ENCODE results near the gene SLFN5. TPM values are rescaled to one million over a fixed set of nuclear protein-coding genes. Genes with fewer than 3 reads are reported as not detected.
"Not testable (repeated sequence)": the region's sequence is repeated elsewhere in the genome, so short reads cannot be mapped to it uniquely, and the experiment has no call there.

Gene SLFN5
- 10 to 100 TPM; 23.0 to 26.2 (median 23.7) TPM for total RNA-seq
- 10 to 100 TPM in 1 of 3 donors, 1 to 10 TPM in 2; 1.2 to 12.6 (median 3.6) TPM for polyA plus RNA-seq

DNA sequence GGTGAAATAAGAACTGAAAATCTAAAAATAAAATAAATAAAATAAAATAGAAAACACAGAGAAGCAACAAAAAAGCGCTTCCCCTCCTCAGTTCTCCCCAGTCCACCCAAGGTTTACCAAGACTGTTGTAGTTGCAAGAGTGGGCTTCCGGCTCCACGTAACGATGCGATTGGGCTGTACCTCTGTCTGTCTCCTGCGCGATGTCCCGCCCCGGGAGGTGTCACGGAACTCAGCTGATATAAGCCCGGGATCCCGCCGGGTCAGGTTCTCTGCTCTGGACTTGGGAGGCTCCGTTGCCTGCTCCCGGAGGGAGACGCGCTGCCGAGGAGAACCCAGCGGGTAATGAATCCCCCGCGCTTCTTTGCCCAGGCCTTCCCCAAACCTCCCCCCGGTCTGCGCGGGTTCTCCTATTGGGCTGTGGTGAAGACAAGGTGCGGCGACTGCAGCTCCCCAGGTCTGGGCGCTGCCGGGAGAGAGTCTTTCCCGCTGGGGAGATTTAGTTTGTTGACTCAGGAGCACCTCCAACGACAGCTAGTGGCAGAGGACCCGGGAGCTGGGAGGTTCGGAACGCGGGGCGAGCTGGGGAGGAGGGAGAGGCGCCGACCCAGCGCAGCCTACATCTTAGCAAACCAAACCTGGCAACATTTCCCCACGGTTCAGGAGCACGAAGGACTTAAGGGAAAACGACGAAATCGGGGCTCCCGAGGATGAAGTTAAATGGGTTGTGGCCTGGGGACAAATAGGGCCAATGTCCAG is at the start of gene SLFN5:
TSS of gene SLFN5 (plus strand) at position 268 of the 756 bp plus-strand sequence. CDS start 15,619 bp downstream, outside the sequence.
- WGBS, 2 donors: 0% methylated on average over 44 of the region's 44 CpGs
- Histone ChIP-seq H3K4me1 (peaks cover 0 to 36% (median 32%) of the 10 kb centered on the region in 4 donors), H3K9me3 (no peaks in the 10 kb centered on the region), H3K27ac (peak within 1 kb of the TSS; percentile 94 to 99 (median 96)), H3K36me3 (peaks cover 0 to 5% (median 0%) of the 10 kb centered on the region in 4 donors), H3K27me3 (no peaks in the 10 kb centered on the region), H3K4me3 (peak within 1 kb of the TSS; percentile 66 to 86 (median 72))
- peak; percentile 98 for DNase-seq
- intact Hi-C loops (cut with DNase I): loop anchor here (1.0 to 10.0 kb wide), 6 partner anchors 11 to 1302 kb away; partner anchors contain the start of genes GGNBP2, LIG3, NLE1 and SLFN11
- TF ChIP-seq POLR2A (IDR thresholded peaks at IDR 0.05) (peak; percentile 95 to 96), POLR2AphosphoS5 (IDR thresholded peaks at IDR 0.05) (peak; percentile 98 to 100 (median 99)), EP300 (IDR thresholded peaks at IDR 0.05) (no peak)
- TF ChIP-seq, protein P1, sequence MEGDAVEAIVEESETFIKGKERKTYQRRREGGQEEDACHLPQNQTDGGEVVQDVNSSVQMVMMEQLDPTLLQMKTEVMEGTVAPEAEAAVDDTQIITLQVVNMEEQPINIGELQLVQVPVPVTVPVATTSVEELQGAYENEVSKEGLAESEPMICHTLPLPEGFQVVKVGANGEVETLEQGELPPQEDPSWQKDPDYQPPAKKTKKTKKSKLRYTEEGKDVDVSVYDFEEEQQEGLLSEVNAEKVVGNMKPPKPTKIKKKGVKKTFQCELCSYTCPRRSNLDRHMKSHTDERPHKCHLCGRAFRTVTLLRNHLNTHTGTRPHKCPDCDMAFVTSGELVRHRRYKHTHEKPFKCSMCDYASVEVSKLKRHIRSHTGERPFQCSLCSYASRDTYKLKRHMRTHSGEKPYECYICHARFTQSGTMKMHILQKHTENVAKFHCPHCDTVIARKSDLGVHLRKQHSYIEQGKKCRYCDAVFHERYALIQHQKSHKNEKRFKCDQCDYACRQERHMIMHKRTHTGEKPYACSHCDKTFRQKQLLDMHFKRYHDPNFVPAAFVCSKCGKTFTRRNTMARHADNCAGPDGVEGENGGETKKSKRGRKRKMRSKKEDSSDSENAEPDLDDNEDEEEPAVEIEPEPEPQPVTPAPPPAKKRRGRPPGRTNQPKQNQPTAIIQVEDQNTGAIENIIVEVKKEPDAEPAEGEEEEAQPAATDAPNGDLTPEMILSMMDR (IDR thresholded peaks at IDR 0.05): no peak

DNA sequence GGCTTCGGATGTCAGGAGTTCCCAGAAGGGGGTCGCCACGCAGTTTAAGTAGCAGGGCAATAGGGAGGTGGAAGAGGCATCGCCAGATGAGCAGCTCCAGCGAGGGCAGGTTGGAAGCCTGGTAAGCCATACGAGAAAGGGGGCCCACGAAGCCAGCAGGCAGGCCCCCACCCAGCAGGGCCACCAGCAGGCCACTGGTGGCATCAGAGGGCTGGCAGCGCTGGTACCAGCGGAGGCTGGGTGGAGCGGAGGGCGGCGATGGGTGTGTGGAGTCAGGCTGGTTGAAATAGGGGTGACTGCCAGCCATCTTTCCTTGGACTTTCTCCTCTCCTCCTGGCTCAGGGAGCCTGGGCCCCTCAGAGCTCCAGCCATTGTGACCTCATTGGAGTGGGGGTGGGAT is 48.9 kb upstream of the SLFN5 start, which contains the start of gene SLC35G3:
TSS of gene SLC35G3 (minus strand) at position 393 of the 400 bp plus-strand sequence. CDS start at position 307, 86 bp downstream.
- H3K4me1 ChIP-seq; H3K27me3 ChIP-seq; intact Hi-C loops (cut with DNase I); H3K36me3 ChIP-seq; H3K4me3 ChIP-seq; H3K9me3 ChIP-seq; DNase-seq; H3K27ac ChIP-seq: not testable (repeated sequence)
- WGBS, 2 donors: 93 to 95% methylated on average over 12 of the region's 12 CpGs

GRCh38 chr17:35195062-35195461 is 47.8 kb upstream of the SLFN5 start:
- H3K4me1 ChIP-seq; H3K36me3 ChIP-seq; intact Hi-C loops (cut with DNase I); H3K4me3 ChIP-seq; H3K9me3 ChIP-seq; DNase-seq; H3K27ac ChIP-seq; H3K27me3 ChIP-seq: not testable (repeated sequence)
- 92 to 94% methylated on average over 31 of the region's 31 CpGs for WGBS, 2 donors

GRCh38 chr17:35202582-35202981 is 40.3 kb upstream of the SLFN5 start:
- DNase-seq; H3K36me3 ChIP-seq; H3K27ac ChIP-seq; H3K4me1 ChIP-seq; H3K27me3 ChIP-seq; H3K9me3 ChIP-seq; intact Hi-C loops (cut with DNase I); H3K4me3 ChIP-seq: not testable (repeated sequence)
- WGBS, 2 donors: 61 to 77% methylated on average over 2 of the region's 2 CpGs

GRCh38 chr17:35210741-35211140 is 32.1 kb upstream of the SLFN5 start:
- intact Hi-C loops (cut with DNase I): no loop called here
- no peaks in the 10 kb centered on the region for H3K27me3 ChIP-seq
- H3K9me3 ChIP-seq: no peaks in the 10 kb centered on the region
- TF ChIP-seq POLR2A (IDR thresholded peaks at IDR 0.05) (no peak), EP300 (IDR thresholded peaks at IDR 0.05) (no peak), POLR2AphosphoS5 (IDR thresholded peaks at IDR 0.05) (no peak)
- TF ChIP-seq, protein P1 (IDR thresholded peaks at IDR 0.05): no peak
- no peak overlapping the region for H3K4me3 ChIP-seq
- no peaks in the 10 kb centered on the region for H3K4me1 ChIP-seq
- H3K36me3 ChIP-seq: no peaks in the 10 kb centered on the region
- WGBS, 2 donors: 82 to 90% methylated on average over 7 of the region's 7 CpGs
- no peak for DNase-seq
- no peak overlapping the region for H3K27ac ChIP-seq

DNA sequence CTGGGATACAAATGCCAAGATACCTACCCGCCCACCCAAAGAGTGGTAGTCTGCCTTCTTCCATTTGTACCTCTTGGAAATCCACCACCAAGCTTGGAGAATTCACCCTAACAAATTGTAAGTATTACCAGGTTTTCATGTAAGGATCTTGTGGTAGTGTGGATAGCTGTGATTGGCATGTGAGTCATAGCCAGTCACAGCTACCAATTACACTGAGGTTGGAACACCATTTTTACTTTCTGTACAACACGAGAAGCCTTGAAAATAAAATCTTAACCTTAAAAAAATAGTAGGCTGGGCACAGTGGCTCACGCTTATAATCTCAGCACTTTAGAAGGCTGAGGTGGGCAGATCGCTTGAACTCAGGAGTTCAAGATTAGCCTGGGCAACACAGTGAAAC is 30.2 kb upstream of the SLFN5 start:
- intact Hi-C loops (cut with DNase I): no loop called here
- H3K9me3 ChIP-seq: no peaks in the 10 kb centered on the region
- H3K4me1 ChIP-seq: no peaks in the 10 kb centered on the region
- H3K27ac ChIP-seq: peak overlapping the region in 1 of 4 donors; percentile 20
- 83 to 87% methylated on average over 4 of the region's 4 CpGs for WGBS, 2 donors
- H3K27me3 ChIP-seq: no peaks in the 10 kb centered on the region
- H3K4me3 ChIP-seq: no peak overlapping the region
- no peaks in the 10 kb centered on the region for H3K36me3 ChIP-seq
- DNase-seq: no peak
- TF ChIP-seq POLR2A (IDR thresholded peaks at IDR 0.05) (no peak), POLR2AphosphoS5 (IDR thresholded peaks at IDR 0.05) (no peak), EP300 (IDR thresholded peaks at IDR 0.05) (no peak)
- TF ChIP-seq, protein P1 (IDR thresholded peaks at IDR 0.05): no peak
